AG08395 (cell line): ENCODE results near the gene ATP6V0C.
"Not testable (repeated sequence)": the region's sequence is repeated elsewhere in the genome, so short reads cannot be mapped to it uniquely, and the experiment has no call there.

Experiments used
- DNase-seq: peaks from one replicate; pipeline ENCODE4 v3.0.0; 2012; ENCODE audit warnings: mixed read lengths, low spot score

ATP6V0C gene

GRCh38 chr16:2528161-2529060 lies 14.7 kb downstream of the ATP6V0C start:
- no peak for DNase-seq

- DNase-seq: no peak
These were observed 15.5 kb downstream of the ATP6V0C start for GRCh38 chr16:2529061-2529931.

GRCh38 chr16:2529961-2530628 lies 16.3 kb downstream of the ATP6V0C start:
- no peak for DNase-seq

- DNase-seq: no peak
These were observed 17.0 kb downstream of the ATP6V0C start for GRCh38 chr16:2530629-2531318.

GRCh38 chr16:2531371-2531695 lies 17.6 kb downstream of the ATP6V0C start, which contains the start of gene CEMP1:
Gene CEMP1, minus strand, starts transcription at chr16:2531408. Its CDS starts 335 bp downstream, at chr16:2531073.
- no peak for DNase-seq

GRCh38 chr16:2531696-2532493 lies 18.1 kb downstream of the ATP6V0C start:
- DNase-seq: peak; percentile 98

- no peak for DNase-seq
These were observed 18.9 kb downstream of the ATP6V0C start for GRCh38 chr16:2532494-2533141.

GRCh38 chr16:2533142-2533755 lies 19.5 kb downstream of the ATP6V0C start:
- DNase-seq: not testable (repeated sequence)

GRCh38 chr16:2533912-2534311 lies 20.2 kb downstream of the ATP6V0C start:
- DNase-seq: no peak

GRCh38 chr16:2534335-2534734 lies 20.6 kb downstream of the ATP6V0C start:
- DNase-seq: not testable (repeated sequence)

GRCh38 chr16:2535625-2536013 lies 21.9 kb downstream of the ATP6V0C start:
- peak; percentile 63 for DNase-seq

GRCh38 chr16:2537451-2538379 lies 24.0 kb downstream of the ATP6V0C start, which contains the start of gene PDPK1:
Gene PDPK1, plus strand, starts transcription at chr16:2538021. Its CDS starts 92 bp downstream, at chr16:2538113.
- peak; percentile 95 for DNase-seq

GRCh38 chr16:2539192-2539844 lies 25.6 kb downstream of the ATP6V0C start:
- not testable (repeated sequence) for DNase-seq

- not testable (repeated sequence) for DNase-seq
These were observed 26.2 kb downstream of the ATP6V0C start for GRCh38 chr16:2539845-2540458.

- DNase-seq: not testable (repeated sequence)
These were observed 27.2 kb downstream of the ATP6V0C start for GRCh38 chr16:2540912-2541311.

GRCh38 chr16:2541409-2541808 lies 27.7 kb downstream of the ATP6V0C start:
- DNase-seq: not testable (repeated sequence)

- not testable (repeated sequence) for DNase-seq
These were observed 30.0 kb downstream of the ATP6V0C start for GRCh38 chr16:2543771-2544170.
